KOPT-K1 (cell line): ENCODE results near the gene DHRS7C.

Source experiments
- H3K27ac ChIP-seq: fragments of 200-600 bp; sonication (generic); 2 replicates; pipeline ENCODE4 v1.5.1; 2016; ENCODE audit warnings: antibody characterized with exemption, mild to moderate bottlenecking, low read depth, low read length; ENCODE audit not compliant: poor library complexity, severe bottlenecking
- H3K36me3 ChIP-seq: fragments of 200-600 bp; sonication (generic); 2 replicates; pipeline ENCODE4 v1.5.1; 2017; ENCODE audit warnings: antibody characterized with exemption, mild to moderate bottlenecking, low read length, moderate library complexity; ENCODE audit not compliant: insufficient read depth
- H3K9me3 ChIP-seq: fragments of 200-600 bp; sonication (generic); 2 replicates; pipeline ENCODE4 v1.5.1; 2017; ENCODE audit warnings: antibody characterized with exemption, low read length, mild to moderate bottlenecking; ENCODE audit not compliant: insufficient read depth, poor library complexity, severe bottlenecking

The DHRS7C gene

GRCh38 chr17:9817086-9817485 lies 25.7 kb upstream of the DHRS7C start:
- H3K36me3 ChIP-seq = no peaks in the 10 kb centered on the region
- no peaks in the 10 kb centered on the region for H3K9me3 ChIP-seq
- H3K27ac ChIP-seq = no peak overlapping the region

GRCh38 chr17:9816472-9816871 lies 25.1 kb upstream of the DHRS7C start:
- Histone ChIP-seq H3K36me3 (no peaks in the 10 kb centered on the region), H3K9me3 (no peaks in the 10 kb centered on the region), H3K27ac (no peak overlapping the region)

GRCh38 chr17:9814337-9814945 lies 23.0 kb upstream of the DHRS7C start:
- H3K27ac ChIP-seq = no peak overlapping the region
- H3K36me3 ChIP-seq = no peaks in the 10 kb centered on the region
- H3K9me3 ChIP-seq = no peaks in the 10 kb centered on the region

- Histone ChIP-seq H3K27ac (no peak overlapping the region), H3K9me3 (no peaks in the 10 kb centered on the region), H3K36me3 (no peaks in the 10 kb centered on the region)
These were observed 21.8 kb upstream of the DHRS7C start for GRCh38 chr17:9813166-9813565.

GRCh38 chr17:9811537-9811936 lies 20.1 kb upstream of the DHRS7C start:
- H3K36me3 ChIP-seq = no peaks in the 10 kb centered on the region
- no peaks in the 10 kb centered on the region for H3K9me3 ChIP-seq
- no peak overlapping the region for H3K27ac ChIP-seq

- no peak overlapping the region for H3K27ac ChIP-seq
These were observed 19.7 kb upstream of the DHRS7C start for GRCh38 chr17:9811086-9811485.

GRCh38 chr17:9810100-9810949 lies 18.9 kb upstream of the DHRS7C start:
- H3K36me3 ChIP-seq = no peaks in the 10 kb centered on the region
- no peaks in the 10 kb centered on the region for H3K9me3 ChIP-seq
- no peak overlapping the region for H3K27ac ChIP-seq

More at GRCh38 chr17:9811086-9811485, 19.7 kb upstream of the DHRS7C start:
- H3K36me3 ChIP-seq = no peaks in the 10 kb centered on the region
- H3K9me3 ChIP-seq = no peaks in the 10 kb centered on the region

GRCh38 chr17:9809409-9809808 lies 18.0 kb upstream of the DHRS7C start:
- no peaks in the 10 kb centered on the region for H3K9me3 ChIP-seq
- no peak overlapping the region for H3K27ac ChIP-seq
- no peaks in the 10 kb centered on the region for H3K36me3 ChIP-seq

- Histone ChIP-seq H3K9me3 (no peaks in the 10 kb centered on the region), H3K27ac (no peak overlapping the region), H3K36me3 (no peaks in the 10 kb centered on the region)
These were observed 15.3 kb upstream of the DHRS7C start for GRCh38 chr17:9806699-9807098.

- no peaks in the 10 kb centered on the region for H3K36me3 ChIP-seq
- H3K9me3 ChIP-seq = no peaks in the 10 kb centered on the region
- H3K27ac ChIP-seq = no peak overlapping the region
These were observed 14.4 kb upstream of the DHRS7C start for GRCh38 chr17:9805769-9806168.

- Histone ChIP-seq H3K36me3 (no peaks in the 10 kb centered on the region), H3K27ac (no peak overlapping the region), H3K9me3 (no peaks in the 10 kb centered on the region)
These were observed 11.3 kb upstream of the DHRS7C start for GRCh38 chr17:9802697-9803096.

- no peaks in the 10 kb centered on the region for H3K36me3 ChIP-seq
- no peaks in the 10 kb centered on the region for H3K9me3 ChIP-seq
- no peak overlapping the region for H3K27ac ChIP-seq
These were observed 10.9 kb upstream of the DHRS7C start for GRCh38 chr17:9802294-9802693.

- H3K36me3 ChIP-seq = no peaks in the 10 kb centered on the region
- H3K9me3 ChIP-seq = no peaks in the 10 kb centered on the region
- no peak overlapping the region for H3K27ac ChIP-seq
These were observed 10.1 kb upstream of the DHRS7C start for GRCh38 chr17:9801505-9801904.

GRCh38 chr17:9798724-9799123 lies 7.3 kb upstream of the DHRS7C start:
- no peaks in the 10 kb centered on the region for H3K36me3 ChIP-seq
- no peak overlapping the region for H3K27ac ChIP-seq
- no peaks in the 10 kb centered on the region for H3K9me3 ChIP-seq

GRCh38 chr17:9798008-9798407 lies 6.6 kb upstream of the DHRS7C start:
- no peaks in the 10 kb centered on the region for H3K36me3 ChIP-seq
- no peaks in the 10 kb centered on the region for H3K9me3 ChIP-seq
- H3K27ac ChIP-seq = no peak overlapping the region
